GM23338 (cell line): ENCODE data around the gene TOX2. TPM values are rescaled to one million over a fixed set of nuclear protein-coding genes. Genes with fewer than 3 reads are reported as not detected.

ENCODE experiments used
- ATAC-seq: fragments of 200-7000 bp; cut with Tn5 transposase; 3 replicates; pipeline ENCODE4 v1.9.1; 2020
- DNase-seq: peaks from one replicate; pipeline ENCODE4 v3.0.0-alpha.2; 2015; ENCODE audit warnings: low spot score
- H2AFZ ChIP-seq: fragments of 200-600 bp; sonication (generic); 2 replicates; pipeline ENCODE4 v1.8.0; 2016; ENCODE audit warnings: antibody characterized with exemption, mild to moderate bottlenecking, moderate library complexity
- H3F3A ChIP-seq: fragments of 200-600 bp; sonication (generic); replicated peaks from 2 replicates; pipeline ENCODE4 v1.8.0; 2017; ENCODE audit warnings: antibody characterized with exemption, mixed run types, low read depth
- H3K27ac ChIP-seq: fragments of 200-600 bp; sonication (generic); 2 replicates; pipeline ENCODE4 v1.6.1; 2016; ENCODE audit warnings: low read depth
- H3K27me3 ChIP-seq: fragments of 200-600 bp; sonication (generic); 2 replicates; pipeline ENCODE4 v1.8.0; 2016; ENCODE audit warnings: mild to moderate bottlenecking, mixed run types, moderate library complexity; ENCODE audit not compliant: insufficient read depth
- H3K36me3 ChIP-seq: fragments of 200-600 bp; sonication (generic); 2 replicates; pipeline ENCODE4 v1.8.0; 2016; ENCODE audit warnings: mild to moderate bottlenecking; ENCODE audit not compliant: insufficient read depth
- H3K4me1 ChIP-seq: fragments of 200-600 bp; sonication (generic); 2 replicates; pipeline ENCODE4 v1.8.0; 2016; ENCODE audit warnings: mild to moderate bottlenecking, moderate library complexity; ENCODE audit not compliant: insufficient read depth
- H3K4me2 ChIP-seq: fragments of 200-600 bp; sonication (generic); 2 replicates; pipeline ENCODE4 v1.7.1; 2017; ENCODE audit warnings: mixed run types
- H3K4me3 ChIP-seq: fragments of 200-600 bp; sonication (generic); 2 replicates; pipeline ENCODE4 v1.6.1; 2016; ENCODE audit warnings: mixed run types
- H3K79me2 ChIP-seq: fragments of 200-600 bp; sonication (generic); replicated peaks from 2 replicates; pipeline ENCODE4 v1.8.0; 2017; ENCODE audit warnings: mild to moderate bottlenecking; ENCODE audit not compliant: insufficient read depth
- H3K9me2 ChIP-seq: fragments of 200-600 bp; sonication (generic); 2 replicates; pipeline ENCODE4 v1.8.0; 2017; ENCODE audit not compliant: insufficient read depth
- H4K20me1 ChIP-seq: fragments of 200-600 bp; sonication (generic); replicated peaks from 2 replicates; pipeline ENCODE4 v1.8.0; 2017; ENCODE audit warnings: mild to moderate bottlenecking; ENCODE audit not compliant: insufficient read depth
- H3K27ac Mint-ChIP-seq: 2 replicates; pipeline ENCODE4 v1.8.0; 2020; ENCODE audit warnings: inconsistent platforms, mild to moderate bottlenecking, moderate library complexity, mixed read lengths
- H3K27me3 Mint-ChIP-seq: 3 replicates; pipeline ENCODE4 v1.8.0; 2022; ENCODE audit warnings: low read depth, mild to moderate bottlenecking, moderate library complexity, mixed read lengths, inconsistent platforms; ENCODE audit not compliant: insufficient read depth, poor library complexity
- H3K36me3 Mint-ChIP-seq: 3 replicates; pipeline ENCODE4 v1.8.0; 2021; ENCODE audit warnings: low read depth, mild to moderate bottlenecking, inconsistent platforms, moderate library complexity, mixed read lengths
- H3K4me1 Mint-ChIP-seq: 3 replicates; pipeline ENCODE4 v1.8.0; 2020; ENCODE audit warnings: mild to moderate bottlenecking, inconsistent platforms, mixed read lengths
- H3K4me3 Mint-ChIP-seq: 3 replicates; pipeline ENCODE4 v1.8.0; 2021; ENCODE audit warnings: moderate library complexity, mild to moderate bottlenecking, inconsistent platforms, mixed read lengths
- H3K9me3 Mint-ChIP-seq: 3 replicates; pipeline ENCODE4 v1.8.0; 2020; ENCODE audit warnings: moderate library complexity, mild to moderate bottlenecking, inconsistent platforms, mixed read lengths
- EZH2 ChIP-seq: fragments of 200-600 bp; sonication (generic); IDR thresholded peaks from one replicate; pipeline ENCODE4 v1.8.0; 2017; ENCODE audit warnings: antibody characterized with exemption, mild to moderate bottlenecking, low read depth; ENCODE audit not compliant: unreplicated experiment
- EZH2phosphoT487 ChIP-seq: fragments of 200-600 bp; sonication (generic); IDR thresholded peaks from one replicate; pipeline ENCODE4 v1.8.1; 2018; ENCODE audit warnings: antibody characterized with exemption; ENCODE audit not compliant: unreplicated experiment
- JUNB ChIP-seq: IDR thresholded peaks from one replicate; pipeline ENCODE4 v1.6.1; 2016; ENCODE audit warnings: antibody characterized with exemption; ENCODE audit not compliant: unreplicated experiment
- NANOG ChIP-seq: IDR thresholded peaks from 2 replicates; pipeline ENCODE4 v1.6.1; 2016; ENCODE audit warnings: antibody characterized with exemption, borderline replicate concordance
- STAT1 ChIP-seq: IDR thresholded peaks from one replicate; pipeline ENCODE4 v1.6.1; 2016; ENCODE audit warnings: antibody characterized with exemption; ENCODE audit not compliant: unreplicated experiment
- ZNF114 ChIP-seq: fragments of 250-450 bp; sonication (Bioruptor Pico); IDR thresholded peaks from 2 replicates; pipeline ENCODE4 v1.5.0; 2020; ENCODE audit warnings: mild to moderate bottlenecking, moderate library complexity
- polyA plus RNA-seq: library from polyadenylated mRNA; unstranded; fragments of >200 nt; fragmentation: Nextera tagmentation; extraction: Ambion mirVana; gene quantifications from 2 replicates; pipeline ENCODE4 v1.2.1, GENCODE V29; 2016
- total RNA-seq: library from RNA; depleted of rRNA; stranded (reverse); fragments of >200 nt; shearing (Covaris generic); gene quantifications from 2 replicates; pipeline ENCODE4 v1.2.3, GENCODE V29; 2014
- TF ChIP-seq, protein P1 (sequence below): fragments of 250-450 bp; sonication (Bioruptor Pico); IDR thresholded peaks from 2 replicates; pipeline ENCODE4 v1.5.0; 2020; ENCODE audit warnings: mild to moderate bottlenecking, moderate library complexity
- TF ChIP-seq, protein P2 (sequence below): IDR thresholded peaks from 2 replicates; pipeline ENCODE4 v1.6.1; 2016; ENCODE audit warnings: antibody characterized with exemption
- TF ChIP-seq, protein P3 (sequence below), 2 experiments: fragments of 200-600 bp in 1 of 2; sonication (generic) in 1 of 2; conservative IDR thresholded peaks; 2 replicates each; pipeline versions ENCODE4 v1.5.1 to v1.6.1; 2016 to 2017; ENCODE audit warnings: antibody characterized with exemption in 2 of 2, low read depth in 2 of 2, mild to moderate bottlenecking in 2 of 2, moderate library complexity in 1 of 2

The TOX2 gene
- total and polyA plus RNA-seq, 2 experiments from 2014 or later, result 1.4 to 1.5 TPM

DNA sequence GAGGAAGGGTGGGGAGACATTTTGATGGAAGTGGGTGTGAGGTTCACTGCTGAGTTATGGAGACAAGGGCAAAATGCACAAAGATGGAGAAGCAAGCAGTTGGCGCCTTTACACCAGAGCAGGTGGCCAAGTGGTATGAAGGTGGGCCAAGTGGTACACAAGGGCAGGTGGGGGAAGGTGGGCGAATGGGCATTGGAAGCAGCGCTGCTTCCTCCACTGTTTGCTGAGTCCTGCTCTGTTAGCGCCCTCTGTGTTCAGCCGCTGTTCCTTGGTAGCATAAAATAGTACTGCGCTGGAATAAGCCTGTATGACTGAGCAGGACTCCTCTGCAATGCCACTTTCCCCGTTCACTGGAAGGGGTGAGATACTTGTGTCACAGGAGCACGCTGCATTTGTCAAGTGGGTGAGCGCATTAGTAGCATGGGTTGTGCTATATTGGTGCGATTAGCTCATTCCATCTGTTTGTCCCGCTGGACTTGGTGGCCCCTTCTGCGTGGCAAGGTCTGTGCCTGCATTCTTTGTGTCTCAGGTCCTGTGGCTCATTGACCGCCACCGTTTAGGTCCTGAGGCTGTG lies 116.4 kb downstream of the TOX2 start:
- Histone ChIP-seq H3K4me3 (no peak overlapping the region), H3K4me1 (no peaks in the 10 kb centered on the region), H4K20me1 (no peaks in the 10 kb centered on the region), H3K9me2 (no peaks in the 10 kb centered on the region), H3K36me3 (no peaks in the 10 kb centered on the region), H3K27me3 (no peaks in the 10 kb centered on the region), H3K4me2 (no peak overlapping the region), H3K79me2 (no peaks in the 10 kb centered on the region), H3K27ac (no peak overlapping the region), H3F3A (no peaks in the 10 kb centered on the region), H2AFZ (no peak overlapping the region)
- H3K4me3 Mint-ChIP-seq, result no peak overlapping the region
- DNase-seq (no peak), ATAC-seq (no peak)
- no peak overlapping the region for H3K27ac Mint-ChIP-seq
- TF ChIP-seq, protein P1, sequence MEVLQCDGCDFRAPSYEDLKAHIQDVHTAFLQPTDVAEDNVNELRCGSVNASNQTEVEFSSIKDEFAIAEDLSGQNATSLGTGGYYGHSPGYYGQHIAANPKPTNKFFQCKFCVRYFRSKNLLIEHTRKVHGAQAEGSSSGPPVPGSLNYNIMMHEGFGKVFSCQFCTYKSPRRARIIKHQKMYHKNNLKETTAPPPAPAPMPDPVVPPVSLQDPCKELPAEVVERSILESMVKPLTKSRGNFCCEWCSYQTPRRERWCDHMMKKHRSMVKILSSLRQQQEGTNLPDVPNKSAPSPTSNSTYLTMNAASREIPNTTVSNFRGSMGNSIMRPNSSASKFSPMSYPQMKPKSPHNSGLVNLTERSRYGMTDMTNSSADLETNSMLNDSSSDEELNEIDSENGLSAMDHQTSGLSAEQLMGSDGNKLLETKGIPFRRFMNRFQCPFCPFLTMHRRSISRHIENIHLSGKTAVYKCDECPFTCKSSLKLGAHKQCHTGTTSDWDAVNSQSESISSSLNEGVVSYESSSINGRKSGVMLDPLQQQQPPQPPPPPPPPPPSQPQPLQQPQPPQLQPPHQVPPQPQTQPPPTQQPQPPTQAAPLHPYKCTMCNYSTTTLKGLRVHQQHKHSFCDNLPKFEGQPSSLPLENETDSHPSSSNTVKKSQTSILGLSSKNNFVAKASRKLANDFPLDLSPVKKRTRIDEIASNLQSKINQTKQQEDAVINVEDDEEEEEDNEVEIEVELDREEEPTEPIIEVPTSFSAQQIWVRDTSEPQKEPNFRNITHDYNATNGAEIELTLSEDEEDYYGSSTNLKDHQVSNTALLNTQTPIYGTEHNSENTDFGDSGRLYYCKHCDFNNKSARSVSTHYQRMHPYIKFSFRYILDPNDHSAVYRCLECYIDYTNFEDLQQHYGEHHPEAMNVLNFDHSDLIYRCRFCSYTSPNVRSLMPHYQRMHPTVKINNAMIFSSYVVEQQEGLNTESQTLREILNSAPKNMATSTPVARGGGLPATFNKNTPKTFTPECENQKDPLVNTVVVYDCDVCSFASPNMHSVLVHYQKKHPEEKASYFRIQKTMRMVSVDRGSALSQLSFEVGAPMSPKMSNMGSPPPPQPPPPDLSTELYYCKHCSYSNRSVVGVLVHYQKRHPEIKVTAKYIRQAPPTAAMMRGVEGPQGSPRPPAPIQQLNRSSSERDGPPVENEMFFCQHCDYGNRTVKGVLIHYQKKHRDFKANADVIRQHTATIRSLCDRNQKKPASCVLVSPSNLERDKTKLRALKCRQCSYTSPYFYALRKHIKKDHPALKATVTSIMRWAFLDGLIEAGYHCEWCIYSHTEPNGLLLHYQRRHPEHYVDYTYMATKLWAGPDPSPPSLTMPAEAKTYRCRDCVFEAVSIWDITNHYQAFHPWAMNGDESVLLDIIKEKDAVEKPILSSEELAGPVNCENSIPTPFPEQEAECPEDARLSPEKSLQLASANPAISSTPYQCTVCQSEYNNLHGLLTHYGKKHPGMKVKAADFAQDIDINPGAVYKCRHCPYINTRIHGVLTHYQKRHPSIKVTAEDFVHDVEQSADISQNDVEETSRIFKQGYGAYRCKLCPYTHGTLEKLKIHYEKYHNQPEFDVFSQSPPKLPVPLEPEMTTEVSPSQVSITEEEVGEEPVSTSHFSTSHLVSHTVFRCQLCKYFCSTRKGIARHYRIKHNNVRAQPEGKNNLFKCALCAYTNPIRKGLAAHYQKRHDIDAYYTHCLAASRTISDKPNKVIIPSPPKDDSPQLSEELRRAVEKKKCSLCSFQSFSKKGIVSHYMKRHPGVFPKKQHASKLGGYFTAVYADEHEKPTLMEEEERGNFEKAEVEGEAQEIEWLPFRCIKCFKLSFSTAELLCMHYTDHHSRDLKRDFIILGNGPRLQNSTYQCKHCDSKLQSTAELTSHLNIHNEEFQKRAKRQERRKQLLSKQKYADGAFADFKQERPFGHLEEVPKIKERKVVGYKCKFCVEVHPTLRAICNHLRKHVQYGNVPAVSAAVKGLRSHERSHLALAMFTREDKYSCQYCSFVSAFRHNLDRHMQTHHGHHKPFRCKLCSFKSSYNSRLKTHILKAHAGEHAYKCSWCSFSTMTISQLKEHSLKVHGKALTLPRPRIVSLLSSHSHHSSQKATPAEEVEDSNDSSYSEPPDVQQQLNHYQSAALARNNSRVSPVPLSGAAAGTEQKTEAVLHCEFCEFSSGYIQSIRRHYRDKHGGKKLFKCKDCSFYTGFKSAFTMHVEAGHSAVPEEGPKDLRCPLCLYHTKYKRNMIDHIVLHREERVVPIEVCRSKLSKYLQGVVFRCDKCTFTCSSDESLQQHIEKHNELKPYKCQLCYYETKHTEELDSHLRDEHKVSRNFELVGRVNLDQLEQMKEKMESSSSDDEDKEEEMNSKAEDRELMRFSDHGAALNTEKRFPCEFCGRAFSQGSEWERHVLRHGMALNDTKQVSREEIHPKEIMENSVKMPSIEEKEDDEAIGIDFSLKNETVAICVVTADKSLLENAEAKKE, result no peak
- TF ChIP-seq STAT1 (no peak), JUNB (no peak), NANOG (no peak), EZH2phosphoT487 (no peak), ZNF114 (CRISPR knock-in tag) (no peak), EZH2 (no peak)
- TF ChIP-seq, protein P2, sequence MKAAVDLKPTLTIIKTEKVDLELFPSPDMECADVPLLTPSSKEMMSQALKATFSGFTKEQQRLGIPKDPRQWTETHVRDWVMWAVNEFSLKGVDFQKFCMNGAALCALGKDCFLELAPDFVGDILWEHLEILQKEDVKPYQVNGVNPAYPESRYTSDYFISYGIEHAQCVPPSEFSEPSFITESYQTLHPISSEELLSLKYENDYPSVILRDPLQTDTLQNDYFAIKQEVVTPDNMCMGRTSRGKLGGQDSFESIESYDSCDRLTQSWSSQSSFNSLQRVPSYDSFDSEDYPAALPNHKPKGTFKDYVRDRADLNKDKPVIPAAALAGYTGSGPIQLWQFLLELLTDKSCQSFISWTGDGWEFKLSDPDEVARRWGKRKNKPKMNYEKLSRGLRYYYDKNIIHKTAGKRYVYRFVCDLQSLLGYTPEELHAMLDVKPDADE, result no peak
- TF ChIP-seq, protein P3, sequence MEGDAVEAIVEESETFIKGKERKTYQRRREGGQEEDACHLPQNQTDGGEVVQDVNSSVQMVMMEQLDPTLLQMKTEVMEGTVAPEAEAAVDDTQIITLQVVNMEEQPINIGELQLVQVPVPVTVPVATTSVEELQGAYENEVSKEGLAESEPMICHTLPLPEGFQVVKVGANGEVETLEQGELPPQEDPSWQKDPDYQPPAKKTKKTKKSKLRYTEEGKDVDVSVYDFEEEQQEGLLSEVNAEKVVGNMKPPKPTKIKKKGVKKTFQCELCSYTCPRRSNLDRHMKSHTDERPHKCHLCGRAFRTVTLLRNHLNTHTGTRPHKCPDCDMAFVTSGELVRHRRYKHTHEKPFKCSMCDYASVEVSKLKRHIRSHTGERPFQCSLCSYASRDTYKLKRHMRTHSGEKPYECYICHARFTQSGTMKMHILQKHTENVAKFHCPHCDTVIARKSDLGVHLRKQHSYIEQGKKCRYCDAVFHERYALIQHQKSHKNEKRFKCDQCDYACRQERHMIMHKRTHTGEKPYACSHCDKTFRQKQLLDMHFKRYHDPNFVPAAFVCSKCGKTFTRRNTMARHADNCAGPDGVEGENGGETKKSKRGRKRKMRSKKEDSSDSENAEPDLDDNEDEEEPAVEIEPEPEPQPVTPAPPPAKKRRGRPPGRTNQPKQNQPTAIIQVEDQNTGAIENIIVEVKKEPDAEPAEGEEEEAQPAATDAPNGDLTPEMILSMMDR (conservative IDR thresholded peaks at IDR 0.05; ENCODE audit: low read depth in 2 of 2), result no peak
- H3K36me3 Mint-ChIP-seq, result no peaks in the 10 kb centered on the region; the same call in 2 of the 3 replicates
- H3K27me3 Mint-ChIP-seq, result peaks cover 12% of the 10 kb centered on the region
- H3K4me1 Mint-ChIP-seq, result peaks cover 10% of the 10 kb centered on the region; the same call in 2 of the 3 replicates
- no peaks in the 10 kb centered on the region for H3K9me3 Mint-ChIP-seq
